HepG2 (cell line): ENCODE data around the gene DCAF8. TPM values are rescaled to one million over a fixed set of nuclear protein-coding genes. Genes with fewer than 3 reads are reported as not detected.

Source experiments
- ATF7 ChIP-seq, 2 experiments: fragments of 450-650 bp in 1 of 2; sonication (generic) in 1 of 2; formaldehyde crosslinking in 1 of 2; IDR thresholded peaks; 2 replicates each; pipeline versions ENCODE4 v1.4.0 to v1.6.1; 2016 to 2020; ENCODE audit warnings: antibody characterized with exemption in 1 of 2, mild to moderate bottlenecking in 1 of 2, missing genetic modification reagents in 1 of 2
- DPF2 ChIP-seq: sonication (generic); formaldehyde crosslinking; IDR thresholded peaks from 2 replicates; pipeline ENCODE4 v1.4.0; 2020; ENCODE audit warnings: mild to moderate bottlenecking, low read depth, missing genetic modification reagents, borderline replicate concordance
- ISL2 ChIP-seq: sonication (generic); formaldehyde crosslinking; IDR thresholded peaks from 2 replicates; pipeline ENCODE4 v1.5.0; 2020; ENCODE audit warnings: missing genetic modification reagents
- NFRKB ChIP-seq: fragments of 450-650 bp; IDR thresholded peaks from 2 replicates; pipeline ENCODE4 v1.6.1; 2017
- POLR2AphosphoS5 ChIP-seq: IDR thresholded peaks from 2 replicates; pipeline ENCODE4 v1.6.1; 2012; ENCODE audit warnings: low read depth, low read length
- PRDM4 ChIP-seq: sonication (generic); formaldehyde crosslinking; IDR thresholded peaks from 2 replicates; pipeline ENCODE4 v1.9.0; 2021; ENCODE audit warnings: missing genetic modification reagents, borderline replicate concordance
- RBFOX2 ChIP-seq: fragments of 200-400 bp; formaldehyde crosslinking; IDR thresholded peaks from 2 replicates; pipeline ENCODE4 v1.6.1; 2017; ENCODE audit warnings: low read depth, mild to moderate bottlenecking, low read length
- SOX6 ChIP-seq, 2 experiments: fragments of 450-650 bp in 1 of 2; sonication (generic) in 1 of 2; formaldehyde crosslinking in 1 of 2; IDR thresholded peaks; 2 replicates each; pipeline versions ENCODE4 v1.4.0 to v1.6.1; 2017 to 2020; ENCODE audit warnings: antibody characterized with exemption in 1 of 2, mild to moderate bottlenecking in 1 of 2, missing genetic modification reagents in 1 of 2
- TFDP1 ChIP-seq: IDR thresholded peaks from 2 replicates; pipeline ENCODE4 v1.6.1; 2016; ENCODE audit warnings: missing compliant biosample characterization, missing genetic modification reagents, borderline replicate concordance
- TOPORS ChIP-seq: sonication (generic); formaldehyde crosslinking; IDR thresholded peaks from 2 replicates; pipeline ENCODE4 v1.8.0; 2023; ENCODE audit warnings: mild to moderate bottlenecking, missing genetic modification reagents
- ZBTB39 ChIP-seq: sonication (generic); formaldehyde crosslinking; IDR thresholded peaks from 2 replicates; pipeline ENCODE4 v1.5.0; 2020; ENCODE audit warnings: missing genetic modification reagents
- ZNF451 ChIP-seq: sonication (generic); formaldehyde crosslinking; IDR thresholded peaks from 2 replicates; pipeline ENCODE4 v1.5.0; 2020; ENCODE audit warnings: mild to moderate bottlenecking, missing genetic modification reagents
- ZNF496 ChIP-seq: sonication (generic); formaldehyde crosslinking; IDR thresholded peaks from 2 replicates; pipeline ENCODE4 v1.8.1; 2023; ENCODE audit warnings: mild to moderate bottlenecking, moderate library complexity, missing genetic modification reagents; ENCODE audit not compliant: insufficient replicate concordance
- ZNF556 ChIP-seq: sonication (generic); formaldehyde crosslinking; IDR thresholded peaks from 2 replicates; pipeline ENCODE4 v1.4.0; 2020; ENCODE audit warnings: mild to moderate bottlenecking, missing genetic modification reagents, borderline replicate concordance
- ZNF567 ChIP-seq: sonication (generic); formaldehyde crosslinking; IDR thresholded peaks from 2 replicates; pipeline ENCODE4 v1.8.1; 2023; ENCODE audit warnings: mild to moderate bottlenecking, missing genetic modification reagents, borderline replicate concordance
- ZNF770 ChIP-seq: sonication (generic); formaldehyde crosslinking; IDR thresholded peaks from 2 replicates; pipeline ENCODE4 v1.5.0; 2020; ENCODE audit warnings: mild to moderate bottlenecking, missing genetic modification reagents
- ZNF800 ChIP-seq: sonication (generic); formaldehyde crosslinking; IDR thresholded peaks from 2 replicates; pipeline ENCODE4 v1.4.0; 2020; ENCODE audit warnings: missing genetic modification reagents
- polyA plus RNA-seq, 8 experiments: library from polyadenylated mRNA; depleted of rRNA in 3 of 8; stranded (reverse) in 7 of 8; unstranded in 1 of 8; fragments of >200 nt; fragmentation: Illumina TruSeq in 4 of 8; extraction: Trizol in 4 of 8; gene quantifications; 2 replicates each; pipeline versions ENCODE4 v1.2.1 to v1.2.3, GENCODE V29; 2011 to 2016; ENCODE audit warnings: low read depth in 4 of 8, missing spikeins in 1 of 8, mixed read lengths in 1 of 8; ENCODE audit not compliant: insufficient read depth in 1 of 8
- total RNA-seq, 5 experiments: library from RNA; depleted of rRNA; stranded (reverse); fragments of >200 nt; fragmentation: Illumina TruSeq; extraction: Trizol; gene quantifications; 2 replicates each; pipeline ENCODE4 v1.2.3, GENCODE V29; 2016; ENCODE audit warnings: low read depth in 1 of 5

The DCAF8 gene
- total and polyA plus RNA-seq, 2 of the 13 experiments (the other 11 are each of a cell fraction or from before 2014, with no cell fraction given): 73.4 to 79.8 TPM

GRCh38 chr1:160261893-160262794, at the start of gene DCAF8 (continued):
- TF ChIP-seq PRDM4 (CRISPR knock-in tag) (no peak), RBFOX2 (peak; percentile 99), NFRKB (peak; percentile 77), ZNF770 (no peak), ZNF567 (peak; percentile 76; the same call in 1 of the 2 replicates), ZNF800 (CRISPR knock-in tag) (no peak), ZNF556 (CRISPR knock-in tag) (peak; percentile 77; the same call in 1 of the 2 replicates), SOX6 (IDR thresholded peaks at IDR 0.05) (no peak), SOX6 (CRISPR knock-in tag; IDR thresholded peaks at IDR 0.05) (peak; percentile 50), POLR2AphosphoS5 (peak; percentile 94), ZNF451 (CRISPR knock-in tag) (peak; percentile 76; the same call in 1 of the 2 replicates), DPF2 (CRISPR knock-in tag) (peak; percentile 28; the same call in 1 of the 2 replicates), TOPORS (CRISPR knock-in tag) (no peak), ISL2 (peak; percentile 66), ZBTB39 (CRISPR knock-in tag) (peak; percentile 96), ZNF496 (CRISPR knock-in tag) (no peak), ATF7 (IDR thresholded peaks at IDR 0.05) (no peak), ATF7 (CRISPR knock-in tag; IDR thresholded peaks at IDR 0.05) (no peak), TFDP1 (peak; percentile 56; the same call in 1 of the 2 replicates)
